Measurements from ENCODE around the gene ZNF839.
"Not testable (repeated sequence)": the region's sequence is repeated elsewhere in the genome, so short reads cannot be mapped to it uniquely, and the experiment has no call there.

ZNF839 gene

DNA sequence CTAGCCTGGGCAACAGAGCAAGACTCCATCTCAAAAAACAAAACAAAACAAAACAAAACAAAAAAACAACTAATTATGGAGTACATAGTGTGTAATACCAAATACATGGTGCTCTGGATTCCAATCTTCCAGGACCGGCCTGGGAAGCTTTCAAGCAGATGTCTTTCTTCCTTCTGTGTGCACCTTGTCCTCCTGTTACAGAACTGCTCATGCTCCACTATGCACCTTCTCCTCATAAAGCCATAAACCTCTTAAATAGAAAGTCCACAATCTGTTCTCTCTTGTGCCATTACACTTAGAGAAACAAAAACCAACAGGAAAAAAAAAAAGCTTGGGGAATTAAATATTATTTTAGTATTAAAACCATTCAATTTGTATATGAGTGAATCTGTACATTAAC, 27.1 kb upstream of the ZNF839 start:
- H3K79me2 ChIP-seq (ENCODE audit: insufficient read depth, low read depth) = no peaks in the 10 kb centered on the region
- H2AFZ ChIP-seq (ENCODE audit: low read depth) = no peak overlapping the region
- H3K4me3 ChIP-seq (IDR thresholded peaks at IDR 0.05; ENCODE audit: insufficient read depth, low read depth, low read length) = no peak overlapping the region
- H4K20me1 ChIP-seq (ENCODE audit: insufficient read depth) = no peaks in the 10 kb centered on the region
- H3K27me3 ChIP-seq (ENCODE audit: insufficient read depth, low read depth) = no peaks in the 10 kb centered on the region
- H3K4me2 ChIP-seq = no peak overlapping the region
- TF ChIP-seq, protein P1, sequence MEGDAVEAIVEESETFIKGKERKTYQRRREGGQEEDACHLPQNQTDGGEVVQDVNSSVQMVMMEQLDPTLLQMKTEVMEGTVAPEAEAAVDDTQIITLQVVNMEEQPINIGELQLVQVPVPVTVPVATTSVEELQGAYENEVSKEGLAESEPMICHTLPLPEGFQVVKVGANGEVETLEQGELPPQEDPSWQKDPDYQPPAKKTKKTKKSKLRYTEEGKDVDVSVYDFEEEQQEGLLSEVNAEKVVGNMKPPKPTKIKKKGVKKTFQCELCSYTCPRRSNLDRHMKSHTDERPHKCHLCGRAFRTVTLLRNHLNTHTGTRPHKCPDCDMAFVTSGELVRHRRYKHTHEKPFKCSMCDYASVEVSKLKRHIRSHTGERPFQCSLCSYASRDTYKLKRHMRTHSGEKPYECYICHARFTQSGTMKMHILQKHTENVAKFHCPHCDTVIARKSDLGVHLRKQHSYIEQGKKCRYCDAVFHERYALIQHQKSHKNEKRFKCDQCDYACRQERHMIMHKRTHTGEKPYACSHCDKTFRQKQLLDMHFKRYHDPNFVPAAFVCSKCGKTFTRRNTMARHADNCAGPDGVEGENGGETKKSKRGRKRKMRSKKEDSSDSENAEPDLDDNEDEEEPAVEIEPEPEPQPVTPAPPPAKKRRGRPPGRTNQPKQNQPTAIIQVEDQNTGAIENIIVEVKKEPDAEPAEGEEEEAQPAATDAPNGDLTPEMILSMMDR (conservative IDR thresholded peaks at IDR 0.05; ENCODE audit: low read depth, low read length) = no peak
- no peaks in the 10 kb centered on the region for H3K4me1 ChIP-seq (ENCODE audit: low read depth, poor library complexity, severe bottlenecking)
- no peak overlapping the region for H3K9ac ChIP-seq
- no peaks in the 10 kb centered on the region for H3K36me3 ChIP-seq (ENCODE audit: insufficient read depth)
- H3K27ac ChIP-seq = no peak overlapping the region

DNA sequence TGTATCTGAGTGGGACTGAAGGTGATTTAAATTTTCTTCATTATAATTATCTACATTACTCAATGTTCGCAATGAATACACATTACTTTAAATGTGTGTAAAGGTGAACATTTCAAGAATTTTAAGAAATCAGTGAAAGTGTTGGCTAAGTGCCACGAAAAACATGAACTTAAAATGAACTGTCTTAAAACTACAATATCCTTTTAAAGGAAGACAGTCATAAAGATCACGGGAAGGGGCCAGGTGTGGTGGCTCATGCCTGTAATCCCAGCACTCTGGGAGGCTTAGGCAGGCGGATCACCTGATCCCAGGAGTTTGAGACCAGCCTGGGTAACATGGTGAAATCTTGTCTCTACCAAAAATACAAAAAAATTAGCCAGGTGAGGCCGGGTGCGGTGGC, 25.8 kb upstream of the ZNF839 start:
- no peak overlapping the region for H3K4me3 ChIP-seq (IDR thresholded peaks at IDR 0.05; ENCODE audit: insufficient read depth, low read depth, low read length)
- TF ChIP-seq, protein P1 (conservative IDR thresholded peaks at IDR 0.05; ENCODE audit: low read depth, low read length) = no peak
- no peaks in the 10 kb centered on the region for H3K79me2 ChIP-seq (ENCODE audit: insufficient read depth, low read depth)
- H2AFZ ChIP-seq (ENCODE audit: low read depth) = no peak overlapping the region
- H4K20me1 ChIP-seq (ENCODE audit: insufficient read depth) = no peaks in the 10 kb centered on the region
- H3K9ac ChIP-seq = no peak overlapping the region
- H3K4me1 ChIP-seq (ENCODE audit: low read depth, poor library complexity, severe bottlenecking) = no peaks in the 10 kb centered on the region
- H3K4me2 ChIP-seq = no peak overlapping the region
- no peaks in the 10 kb centered on the region for H3K27me3 ChIP-seq (ENCODE audit: insufficient read depth, low read depth)
- no peak overlapping the region for H3K27ac ChIP-seq
- no peaks in the 10 kb centered on the region for H3K36me3 ChIP-seq (ENCODE audit: insufficient read depth)

DNA sequence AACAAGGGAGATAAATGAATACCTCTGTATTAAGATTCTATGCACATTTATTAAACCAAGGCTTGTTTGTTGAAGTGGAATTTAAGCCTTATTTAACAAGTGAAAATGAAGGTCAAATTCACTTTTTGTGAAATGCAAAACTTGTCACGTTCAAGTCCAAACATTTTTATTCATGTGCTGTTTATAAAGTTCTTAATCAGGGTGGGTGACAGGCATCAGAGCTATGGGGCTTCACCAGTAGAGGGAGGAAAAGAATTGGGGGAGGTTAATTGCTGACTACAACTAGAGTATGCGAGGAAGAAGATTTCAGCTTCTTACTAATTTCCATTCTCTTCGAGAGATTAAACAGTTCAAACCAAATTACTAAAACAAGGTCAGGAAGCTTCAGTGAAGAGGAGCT, 24.3 kb upstream of the ZNF839 start:
- no peak overlapping the region for H3K9ac ChIP-seq

DNA sequence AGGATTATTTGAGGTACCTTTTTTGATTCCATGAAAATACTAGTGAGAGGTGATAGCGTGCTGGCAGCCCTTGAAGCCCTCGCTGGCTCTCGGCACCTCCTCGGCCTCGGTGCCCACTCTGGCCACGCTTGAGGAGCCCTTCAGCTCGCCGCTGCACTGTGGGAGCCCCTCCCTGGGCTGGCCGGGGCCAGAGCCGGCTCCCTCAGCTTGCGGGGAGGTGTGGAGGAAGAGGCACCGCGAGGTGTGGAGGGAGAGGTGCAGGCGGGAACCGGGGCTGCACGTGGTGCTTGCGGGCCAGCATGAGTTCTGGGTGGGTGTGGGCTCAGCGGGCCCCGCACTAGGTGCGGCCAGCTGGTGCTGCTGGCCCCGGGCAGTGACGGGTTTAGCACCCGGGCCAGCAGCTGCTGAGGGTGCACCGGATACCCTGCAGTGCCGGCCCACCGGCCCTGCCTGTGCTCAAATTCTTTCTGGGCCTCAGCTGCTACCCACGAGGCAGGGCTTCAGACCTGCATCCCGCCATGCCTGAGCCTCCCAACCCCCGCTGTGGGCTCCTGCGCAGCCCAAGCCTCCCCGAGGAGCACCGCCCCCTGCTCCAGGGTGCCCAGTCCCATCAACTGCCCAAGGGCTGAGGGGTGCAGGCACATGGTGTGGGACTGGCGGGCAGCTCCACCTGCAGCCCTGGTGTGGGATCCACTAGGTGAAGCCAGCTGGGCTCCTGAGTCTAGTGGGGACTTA, 21.9 kb upstream of the ZNF839 start:
- H3K79me2 ChIP-seq (ENCODE audit: insufficient read depth, low read depth) = no peaks in the 10 kb centered on the region
- H3K27me3 ChIP-seq (ENCODE audit: insufficient read depth, low read depth) = no peaks in the 10 kb centered on the region
- H3K4me2 ChIP-seq = no peak overlapping the region
- H3K9ac ChIP-seq = no peak overlapping the region
- no peaks in the 10 kb centered on the region for H3K4me1 ChIP-seq (ENCODE audit: low read depth, poor library complexity, severe bottlenecking)
- no peak overlapping the region for H2AFZ ChIP-seq (ENCODE audit: low read depth)
- H3K36me3 ChIP-seq (ENCODE audit: insufficient read depth) = no peaks in the 10 kb centered on the region
- H3K4me3 ChIP-seq (IDR thresholded peaks at IDR 0.05; ENCODE audit: insufficient read depth, low read depth, low read length) = no peak overlapping the region
- H4K20me1 ChIP-seq (ENCODE audit: insufficient read depth) = no peaks in the 10 kb centered on the region
- H3K27ac ChIP-seq = no peak overlapping the region
- TF ChIP-seq, protein P1 (conservative IDR thresholded peaks at IDR 0.05; ENCODE audit: low read depth, low read length) = no peak

More for the DNA sequence above, 24.3 kb upstream of the ZNF839 start:
- TF ChIP-seq, protein P1 (conservative IDR thresholded peaks at IDR 0.05; ENCODE audit: low read depth, low read length) = no peak
- Histone ChIP-seq H3K27me3 (ENCODE audit: insufficient read depth, low read depth) (no peaks in the 10 kb centered on the region), H3K79me2 (ENCODE audit: insufficient read depth, low read depth) (no peaks in the 10 kb centered on the region), H3K27ac (no peak overlapping the region), H3K4me1 (ENCODE audit: low read depth, poor library complexity, severe bottlenecking) (no peaks in the 10 kb centered on the region), H2AFZ (ENCODE audit: low read depth) (no peak overlapping the region), H3K4me2 (no peak overlapping the region), H3K4me3 (IDR thresholded peaks at IDR 0.05; ENCODE audit: insufficient read depth, low read depth, low read length) (no peak overlapping the region), H4K20me1 (ENCODE audit: insufficient read depth) (no peaks in the 10 kb centered on the region), H3K36me3 (ENCODE audit: insufficient read depth) (no peaks in the 10 kb centered on the region)

DNA sequence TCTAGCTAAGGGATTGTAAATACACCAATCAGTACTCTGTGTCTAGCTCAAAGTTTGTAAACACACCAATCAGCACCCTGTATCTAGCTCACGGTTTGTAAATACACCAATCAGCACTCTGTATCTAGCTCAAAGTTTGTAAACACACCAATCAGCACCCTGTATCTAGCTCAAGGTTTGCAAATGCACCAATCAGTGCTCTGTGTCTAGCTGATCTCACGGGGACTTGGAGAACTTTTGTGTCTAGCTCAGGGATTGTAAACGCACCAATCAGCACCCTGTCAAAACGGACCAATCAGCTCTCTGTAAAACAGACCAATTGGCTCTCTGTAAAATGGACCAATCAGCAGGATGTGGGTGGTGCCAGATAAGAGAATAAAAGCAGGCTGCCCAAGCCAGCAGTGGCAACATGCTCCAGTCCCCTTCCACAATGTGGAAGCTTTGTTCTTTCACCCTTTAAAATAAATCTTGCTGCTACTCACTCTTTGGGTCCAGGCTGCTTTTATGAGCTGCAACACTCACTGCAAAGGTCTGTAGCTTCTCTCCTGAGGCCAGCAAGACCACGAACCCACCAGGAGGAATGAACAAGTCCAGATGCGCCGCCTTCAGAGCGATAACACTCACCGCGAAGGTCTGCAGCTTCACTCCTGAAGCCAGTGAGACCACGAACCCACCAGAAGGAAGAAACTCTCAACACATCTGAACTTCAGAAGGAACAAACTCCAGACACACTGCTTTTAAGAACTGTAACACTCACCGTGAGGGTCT, 21.1 kb upstream of the ZNF839 start:
- H3K79me2 ChIP-seq (ENCODE audit: insufficient read depth, low read depth); H3K9ac ChIP-seq; H3K36me3 ChIP-seq (ENCODE audit: insufficient read depth); H2AFZ ChIP-seq (ENCODE audit: low read depth); H3K4me1 ChIP-seq (ENCODE audit: low read depth, poor library complexity, severe bottlenecking); H4K20me1 ChIP-seq (ENCODE audit: insufficient read depth); H3K4me2 ChIP-seq; H3K27me3 ChIP-seq (ENCODE audit: insufficient read depth, low read depth); H3K27ac ChIP-seq; H3K4me3 ChIP-seq (IDR thresholded peaks at IDR 0.05; ENCODE audit: insufficient read depth, low read depth, low read length): not testable (repeated sequence)
